Natural killer cell (primary cell): Measurements from ENCODE around the gene TARBP2. TPM values are rescaled to one million over a fixed set of nuclear protein-coding genes. Genes with fewer than 3 reads are reported as not detected.

Experiments
- ATAC-seq, 3 donors: fragments of 150-1000 bp in 2 of 3; fragments of 200-7000 bp in 1 of 3; cut with Tn5 transposase; 1 replicate in 1 of 3; 2 replicates in 2 of 3; pipeline ENCODE4 v1.10.0; 2021; ENCODE audit warnings: mild to moderate bottlenecking in 2 of 3, moderate library complexity in 2 of 3
- DNase-seq, 2 donors: peaks; one replicate each; pipeline versions ENCODE4 v3.0.0 to v3.0.0-alpha.2; 2013 to 2021; ENCODE audit warnings: mixed read lengths in 1 of 2
- H3K27ac ChIP-seq: one replicate; pipeline ENCODE4 v1.5.1; 2013; ENCODE audit warnings: mild to moderate bottlenecking, low read length
- H3K27me3 ChIP-seq: one replicate; pipeline ENCODE4 v1.6.1; 2013; ENCODE audit warnings: low read length; ENCODE audit not compliant: control insufficient read depth, insufficient read depth
- H3K36me3 ChIP-seq: one replicate; pipeline ENCODE4 v1.6.1; 2013; ENCODE audit warnings: low read length; ENCODE audit not compliant: control insufficient read depth, insufficient read depth
- H3K4me1 ChIP-seq: one replicate; pipeline ENCODE4 v1.6.1; 2013; ENCODE audit warnings: low read length; ENCODE audit not compliant: control insufficient read depth, insufficient read depth
- H3K4me3 ChIP-seq: one replicate; pipeline ENCODE4 v1.5.1; 2013; ENCODE audit warnings: low read length
- H3K9me3 ChIP-seq: one replicate; pipeline ENCODE4 v1.6.1; 2013; ENCODE audit warnings: low read length; ENCODE audit not compliant: control insufficient read depth, insufficient read depth
- H3K27ac Mint-ChIP-seq, 2 donors: one replicate each; pipeline ENCODE4 v1.8.0; 2022; ENCODE audit warnings: mild to moderate bottlenecking in 2 of 2, mixed read lengths in 2 of 2, moderate library complexity in 1 of 2
- H3K27me3 Mint-ChIP-seq, 2 donors: one replicate each; pipeline ENCODE4 v1.8.0; 2022; ENCODE audit warnings: low read depth in 2 of 2, mixed read lengths in 2 of 2
- H3K36me3 Mint-ChIP-seq: one replicate; pipeline ENCODE4 v1.8.0; 2022; ENCODE audit warnings: mixed read lengths
- H3K4me1 Mint-ChIP-seq, 2 donors: one replicate each; pipeline ENCODE4 v1.8.0; 2022; ENCODE audit warnings: mixed read lengths in 2 of 2
- H3K4me3 Mint-ChIP-seq: one replicate; pipeline ENCODE4 v1.8.0; 2022; ENCODE audit warnings: mild to moderate bottlenecking, moderate library complexity, mixed read lengths
- H3K9me3 Mint-ChIP-seq, 2 donors: one replicate each; pipeline ENCODE4 v1.8.0; 2022; ENCODE audit warnings: mixed read lengths in 2 of 2
- WGBS: methylation state at CpG from one replicate; pipeline ENCODE4 v1.1.7; 2013; ENCODE audit warnings: missing lambda C conversion rate; ENCODE audit not compliant: insufficient coverage; 5-methylcytosine and 5-hydroxymethylcytosine counted together
- intact Hi-C: fragments of 100-400 bp; cut with micrococcal nuclease; formaldehyde crosslinking; loops from one replicate; pipeline ENCODE4 v1.14.2; 2022
- total RNA-seq, 4 donors: library from RNA; stranded (reverse); fragments of 120-200 nt in 1 of 4; gene quantifications; one replicate each; pipeline versions ENCODE4 v1.2.3 to v1.2.4, GENCODE V29; 2013 to 2022
- TF ChIP-seq, protein P1 (sequence below): fragments of 200-600 bp; IDR thresholded peaks from one replicate; pipeline ENCODE4 v1.8.0; 2022; ENCODE audit warnings: antibody characterized with exemption

TARBP2 gene
- total RNA-seq, 3 donors from 2014 or later (not counting 1 experiment from before 2014, with no cell fraction given), result 23.8 to 35.1 (median 33.7) TPM

DNA sequence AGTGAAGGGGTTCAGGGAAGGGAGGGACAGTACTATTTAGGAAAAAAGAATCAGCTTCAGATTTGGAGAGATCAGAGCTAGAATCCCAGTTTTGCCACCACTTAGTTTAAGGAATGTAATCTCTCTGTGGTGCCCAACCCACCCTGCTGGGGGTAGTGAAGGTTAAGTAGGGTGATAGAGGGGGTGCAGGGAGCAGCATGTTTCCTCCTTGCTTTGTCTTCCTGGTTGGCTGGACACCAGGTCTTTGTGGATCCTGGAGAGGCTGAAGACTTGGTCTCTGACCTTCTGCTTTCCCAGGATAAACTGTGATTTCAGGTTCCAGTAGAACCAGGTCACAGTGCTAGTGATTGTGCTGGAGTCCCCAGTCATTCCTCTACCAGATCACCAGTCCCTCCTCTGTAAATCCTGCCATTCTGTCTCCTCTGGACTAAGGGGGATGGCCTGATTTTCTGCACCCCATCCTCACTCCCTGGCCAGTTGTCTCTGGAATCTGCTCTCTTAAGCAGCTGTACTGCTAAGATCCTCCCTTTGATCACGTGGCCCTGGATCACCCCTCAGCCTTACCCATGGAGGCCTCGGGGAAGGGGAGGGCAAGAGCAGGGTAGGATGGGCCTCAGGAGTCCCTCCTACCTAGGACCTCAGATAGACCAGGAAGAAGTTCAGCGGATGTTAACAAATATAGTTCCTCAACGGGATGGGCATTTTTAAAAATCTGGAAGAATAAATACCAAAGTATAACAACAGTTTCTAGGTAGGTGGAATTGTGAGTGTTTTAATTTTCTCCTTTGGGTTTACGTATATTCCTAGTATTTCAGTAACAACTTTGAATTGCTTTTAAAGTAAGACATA lies 5.0 kb upstream of the TARBP2 start:
- no peak for DNase-seq
- no peaks in the 10 kb centered on the region for H3K27me3 ChIP-seq
- no peaks in the 10 kb centered on the region for H3K9me3 Mint-ChIP-seq
- TF ChIP-seq, protein P1, sequence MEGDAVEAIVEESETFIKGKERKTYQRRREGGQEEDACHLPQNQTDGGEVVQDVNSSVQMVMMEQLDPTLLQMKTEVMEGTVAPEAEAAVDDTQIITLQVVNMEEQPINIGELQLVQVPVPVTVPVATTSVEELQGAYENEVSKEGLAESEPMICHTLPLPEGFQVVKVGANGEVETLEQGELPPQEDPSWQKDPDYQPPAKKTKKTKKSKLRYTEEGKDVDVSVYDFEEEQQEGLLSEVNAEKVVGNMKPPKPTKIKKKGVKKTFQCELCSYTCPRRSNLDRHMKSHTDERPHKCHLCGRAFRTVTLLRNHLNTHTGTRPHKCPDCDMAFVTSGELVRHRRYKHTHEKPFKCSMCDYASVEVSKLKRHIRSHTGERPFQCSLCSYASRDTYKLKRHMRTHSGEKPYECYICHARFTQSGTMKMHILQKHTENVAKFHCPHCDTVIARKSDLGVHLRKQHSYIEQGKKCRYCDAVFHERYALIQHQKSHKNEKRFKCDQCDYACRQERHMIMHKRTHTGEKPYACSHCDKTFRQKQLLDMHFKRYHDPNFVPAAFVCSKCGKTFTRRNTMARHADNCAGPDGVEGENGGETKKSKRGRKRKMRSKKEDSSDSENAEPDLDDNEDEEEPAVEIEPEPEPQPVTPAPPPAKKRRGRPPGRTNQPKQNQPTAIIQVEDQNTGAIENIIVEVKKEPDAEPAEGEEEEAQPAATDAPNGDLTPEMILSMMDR, result no peak
- no peak for ATAC-seq
- peaks cover 32 to 54% of the 10 kb centered on the region in 2 donors for H3K4me1 Mint-ChIP-seq
- no peak overlapping the region for H3K27ac Mint-ChIP-seq
- peaks cover 42% of the 10 kb centered on the region for H3K4me1 ChIP-seq
- no peak overlapping the region for H3K27ac ChIP-seq
- H3K9me3 ChIP-seq, result no peaks in the 10 kb centered on the region
- intact Hi-C loops, result no loop called here
- H3K36me3 ChIP-seq, result no peaks in the 10 kb centered on the region
- H3K4me3 ChIP-seq, result no peak overlapping the region
- no peaks in the 10 kb centered on the region for H3K27me3 Mint-ChIP-seq
- peak overlapping the region; percentile 3 for H3K4me3 Mint-ChIP-seq
- no peaks in the 10 kb centered on the region for H3K36me3 Mint-ChIP-seq
- 54% methylated on average over 2 of the region's 5 CpGs for WGBS

DNA sequence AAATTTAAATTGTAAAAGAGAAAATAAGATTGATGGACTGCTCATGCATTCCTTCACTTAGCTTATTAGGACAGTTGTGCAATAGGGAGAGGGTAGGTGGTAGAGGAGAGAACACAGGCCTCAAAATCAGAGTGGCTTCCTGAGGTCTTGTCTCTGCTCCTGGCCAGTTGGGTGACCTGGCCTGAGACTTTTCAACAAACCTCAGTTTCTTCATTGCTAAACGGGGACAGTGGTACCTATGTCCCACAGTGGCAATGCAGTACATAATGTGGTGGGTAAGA lies 4.4 kb upstream of the TARBP2 start:
- Histone ChIP-seq H3K36me3 (no peaks in the 10 kb centered on the region), H3K4me3 (no peak overlapping the region), H3K9me3 (no peaks in the 10 kb centered on the region), H3K4me1 (peaks cover 46% of the 10 kb centered on the region), H3K27me3 (no peaks in the 10 kb centered on the region), H3K27ac (no peak overlapping the region)
- Mint-ChIP-seq H3K36me3 (no peaks in the 10 kb centered on the region), H3K27me3 (no peaks in the 10 kb centered on the region), H3K4me3 (no peak overlapping the region), H3K9me3 (no peaks in the 10 kb centered on the region), H3K4me1 (peaks cover 32 to 56% of the 10 kb centered on the region in 2 donors), H3K27ac (no peak overlapping the region)
- no peak for DNase-seq
- WGBS, result 100% methylated on average over 1 of the region's 1 CpG
- TF ChIP-seq, protein P1, result no peak
- ATAC-seq, result no peak
- intact Hi-C loops, result no loop called here

DNA sequence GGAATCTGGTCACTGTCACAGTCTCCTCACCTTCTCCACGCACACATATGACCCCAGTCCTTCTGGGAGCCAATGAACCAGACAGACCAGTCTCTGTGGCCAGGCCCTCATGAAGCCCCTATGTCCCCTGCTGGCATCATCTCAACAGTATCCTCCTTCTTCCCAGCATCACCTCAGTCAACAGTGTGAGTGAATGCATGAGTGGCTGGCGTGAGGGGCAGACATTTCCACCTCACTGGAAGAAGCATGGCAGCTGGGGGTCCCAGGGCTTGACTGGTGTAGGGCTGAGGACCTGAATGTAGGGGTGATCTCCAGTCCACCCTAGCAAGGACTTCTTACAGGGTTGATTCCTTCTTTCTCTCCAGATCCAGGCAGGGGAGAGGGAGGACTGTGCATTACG lies 3.6 kb upstream of the TARBP2 start:
- Histone ChIP-seq H3K4me3 (no peak overlapping the region), H3K4me1 (peaks cover 48% of the 10 kb centered on the region), H3K36me3 (no peaks in the 10 kb centered on the region), H3K9me3 (no peaks in the 10 kb centered on the region), H3K27ac (no peak overlapping the region), H3K27me3 (no peaks in the 10 kb centered on the region)
- TF ChIP-seq, protein P1, result no peak
- no peaks in the 10 kb centered on the region for H3K27me3 Mint-ChIP-seq
- no peaks in the 10 kb centered on the region for H3K36me3 Mint-ChIP-seq
- H3K9me3 Mint-ChIP-seq, result no peaks in the 10 kb centered on the region
- WGBS, result 100% methylated on average over 2 of the region's 3 CpGs
- DNase-seq (no peak), ATAC-seq (no peak)
- H3K4me3 Mint-ChIP-seq, result peak overlapping the region; percentile 99
- intact Hi-C loops, result no loop called here
- peaks cover 34 to 58% of the 10 kb centered on the region in 2 donors for H3K4me1 Mint-ChIP-seq
- peak overlapping the region; percentile 98 to 99 for H3K27ac Mint-ChIP-seq

DNA sequence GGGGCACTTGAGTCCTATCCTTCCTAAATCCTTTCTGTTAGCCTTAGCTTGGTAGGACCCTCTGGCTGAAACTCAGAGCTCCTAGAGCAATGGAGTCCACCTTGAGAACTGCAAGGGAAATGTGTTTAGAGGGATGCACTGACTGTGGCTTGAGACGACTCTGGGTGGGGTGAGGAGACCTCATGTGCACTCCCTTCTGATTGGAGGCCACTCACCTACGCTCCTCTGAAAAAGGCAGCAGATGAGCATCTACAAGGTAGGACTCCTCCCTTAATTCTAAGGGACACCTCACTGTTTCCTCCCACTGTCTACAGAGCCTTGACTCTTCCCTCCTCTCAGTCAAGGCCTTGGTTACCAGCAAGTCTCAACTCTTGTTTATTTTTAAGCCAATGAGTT lies 2.9 kb upstream of the TARBP2 start:
- DNase-seq (no peak), ATAC-seq (no peak)
- Mint-ChIP-seq H3K27me3 (no peaks in the 10 kb centered on the region), H3K9me3 (no peaks in the 10 kb centered on the region), H3K4me3 (peak overlapping the region; percentile 99), H3K27ac (peak overlapping the region; percentile 98 to 99), H3K4me1 (peaks cover 30 to 50% of the 10 kb centered on the region in 2 donors), H3K36me3 (no peaks in the 10 kb centered on the region)
- Histone ChIP-seq H3K4me1 (peaks cover 43% of the 10 kb centered on the region), H3K27ac (no peak overlapping the region), H3K27me3 (no peaks in the 10 kb centered on the region), H3K9me3 (no peaks in the 10 kb centered on the region), H3K4me3 (no peak overlapping the region), H3K36me3 (no peaks in the 10 kb centered on the region)
- TF ChIP-seq, protein P1, result no peak
- intact Hi-C loops, result no loop called here
- 97% methylated on average over 2 of the region's 2 CpGs for WGBS
